Smooth muscle cell (in vitro differentiated cells): ENCODE measurements around the gene KCNG4. TPM values are rescaled to one million over a fixed set of nuclear protein-coding genes. Genes with fewer than 3 reads are reported as not detected.

Experiments used
- DNase-seq: peaks from one replicate; lab custom pipeline; 2025; ENCODE audit not compliant: unreplicated experiment; lab: John Stamatoyannopoulos, UW
- H2AFZ ChIP-seq: fragments of 200-600 bp; sonication (generic); 2 replicates; pipeline ENCODE4 v1.6.0; 2016; ENCODE audit warnings: antibody characterized with exemption, low read depth, mild to moderate bottlenecking
- H3F3A ChIP-seq: fragments of 200-600 bp; sonication (generic); 2 replicates; pipeline ENCODE4 v1.6.0; 2017; ENCODE audit warnings: antibody characterized with exemption, low read depth
- H3K27ac ChIP-seq: fragments of 200-600 bp; sonication (generic); 2 replicates; pipeline ENCODE4 v1.5.1; 2016; ENCODE audit warnings: low read depth, mild to moderate bottlenecking
- H3K27me3 ChIP-seq: fragments of 200-600 bp; sonication (generic); 2 replicates; pipeline ENCODE4 v1.6.1; 2016; ENCODE audit warnings: low read depth, mild to moderate bottlenecking
- H3K36me3 ChIP-seq: fragments of 200-600 bp; sonication (generic); 2 replicates; pipeline ENCODE4 v1.5.1; 2016; ENCODE audit warnings: low read depth
- H3K4me1 ChIP-seq: fragments of 200-600 bp; sonication (generic); 2 replicates; pipeline ENCODE4 v1.5.1; 2016; ENCODE audit warnings: low read depth
- H3K4me2 ChIP-seq: fragments of 200-600 bp; sonication (generic); 2 replicates; pipeline ENCODE4 v1.6.0; 2016; ENCODE audit warnings: mild to moderate bottlenecking
- H3K4me3 ChIP-seq: fragments of 200-600 bp; sonication (generic); 2 replicates; pipeline ENCODE4 v1.5.1; 2016; ENCODE audit warnings: mild to moderate bottlenecking
- H3K79me2 ChIP-seq: fragments of 200-600 bp; sonication (generic); 2 replicates; pipeline ENCODE4 v1.6.0; 2016; ENCODE audit warnings: low read depth, mild to moderate bottlenecking
- H3K9ac ChIP-seq: fragments of 200-600 bp; sonication (generic); 2 replicates; pipeline ENCODE4 v1.6.0; 2016; ENCODE audit warnings: low read depth
- H3K9me3 ChIP-seq: fragments of 200-600 bp; sonication (generic); replicated peaks from 2 replicates; pipeline ENCODE4 v1.5.1; 2016; ENCODE audit warnings: low read depth
- H4K20me1 ChIP-seq: fragments of 200-600 bp; sonication (generic); 2 replicates; pipeline ENCODE4 v1.6.0; 2016; ENCODE audit warnings: low read depth
- CTCF ChIP-seq: fragments of 200-600 bp; sonication (generic); IDR thresholded peaks from 2 replicates; pipeline ENCODE4 v1.5.1; 2017; ENCODE audit warnings: borderline replicate concordance, mild to moderate bottlenecking, antibody characterized with exemption; ENCODE audit not compliant: insufficient read depth, poor library complexity, severe bottlenecking
- WGBS: methylation state at CpG from one replicate; pipeline ENCODE4 v1.1.7; 2016; ENCODE audit warnings: low lambda C conversion rate; 5-methylcytosine and 5-hydroxymethylcytosine counted together
- polyA plus RNA-seq: library from polyadenylated mRNA; unstranded; fragments of >200 nt; fragmentation: Nextera tagmentation; extraction: Ambion mirVana; gene quantifications from 2 replicates; pipeline ENCODE4 v1.2.1, GENCODE V29; 2016
- total RNA-seq: library from RNA; depleted of rRNA; stranded (reverse); fragments of >200 nt; gene quantifications from 2 replicates; pipeline ENCODE4 v1.2.3, GENCODE V29; 2014

Gene KCNG4
- total and polyA plus RNA-seq, 2 experiments from 2014 or later: not detected

- no peak overlapping the region for H3K27ac ChIP-seq
- WGBS: 99% methylated on average over 5 of the region's 5 CpGs
- no peak overlapping the region for H2AFZ ChIP-seq
- H3K36me3 ChIP-seq: no peaks in the 10 kb centered on the region
- H3K9me3 ChIP-seq: no peaks in the 10 kb centered on the region
- H3K9ac ChIP-seq: no peak overlapping the region
- H4K20me1 ChIP-seq: no peaks in the 10 kb centered on the region
- H3F3A ChIP-seq: peaks cover 12% of the 10 kb centered on the region
- TF ChIP-seq CTCF: no peak
- no peak overlapping the region for H3K4me2 ChIP-seq
- H3K27me3 ChIP-seq: no peaks in the 10 kb centered on the region
- H3K4me3 ChIP-seq: no peak overlapping the region
- peaks cover 2% of the 10 kb centered on the region for H3K4me1 ChIP-seq
- no peak for DNase-seq
- H3K79me2 ChIP-seq: no peaks in the 10 kb centered on the region
These were observed 6.8 kb downstream of the KCNG4 start for GRCh38 chr16:84232969-84233368.

- H3K4me3 ChIP-seq: no peak overlapping the region
- no peaks in the 10 kb centered on the region for H3K36me3 ChIP-seq
- H4K20me1 ChIP-seq: no peaks in the 10 kb centered on the region
- H3K9ac ChIP-seq: no peak overlapping the region
- no peaks in the 10 kb centered on the region for H3K9me3 ChIP-seq
- H3K4me2 ChIP-seq: no peak overlapping the region
- no peaks in the 10 kb centered on the region for H3K27me3 ChIP-seq
- 90% methylated on average over 5 of the region's 5 CpGs for WGBS
- peaks cover 18% of the 10 kb centered on the region for H3F3A ChIP-seq
- no peak for TF ChIP-seq CTCF
- H3K79me2 ChIP-seq: no peaks in the 10 kb centered on the region
- H3K27ac ChIP-seq: no peak overlapping the region
- no peak overlapping the region for H2AFZ ChIP-seq
- DNase-seq: no peak
- H3K4me1 ChIP-seq: peaks cover 5% of the 10 kb centered on the region
These were observed 7.8 kb downstream of the KCNG4 start for GRCh38 chr16:84232060-84232459.

GRCh38 chr16:84229471-84229870 is 10.3 kb downstream of the KCNG4 start:
- no peak overlapping the region for H2AFZ ChIP-seq
- peaks cover 5% of the 10 kb centered on the region for H3K4me1 ChIP-seq
- no peak overlapping the region for H3K9ac ChIP-seq
- H3K36me3 ChIP-seq: no peaks in the 10 kb centered on the region
- H3K27me3 ChIP-seq: no peaks in the 10 kb centered on the region
- no peak for TF ChIP-seq CTCF
- H3K27ac ChIP-seq: peak overlapping the region; percentile 86
- H3K79me2 ChIP-seq: no peaks in the 10 kb centered on the region
- H3K4me3 ChIP-seq: no peak overlapping the region
- H4K20me1 ChIP-seq: no peaks in the 10 kb centered on the region
- H3F3A ChIP-seq: peaks cover 18% of the 10 kb centered on the region
- whole genome bisulfite sequencing: 69% methylated on average over 11 of the region's 11 CpGs
- no peaks in the 10 kb centered on the region for H3K9me3 ChIP-seq
- H3K4me2 ChIP-seq: no peak overlapping the region
- DNase-seq: no peak

- Histone ChIP-seq H2AFZ (peak overlapping the region; percentile 28), H3K4me2 (peak overlapping the region; percentile 71), H3K27ac (peak overlapping the region; percentile 86), H3K79me2 (no peaks in the 10 kb centered on the region), H3F3A (peaks cover 18% of the 10 kb centered on the region), H3K36me3 (no peaks in the 10 kb centered on the region), H3K9ac (peak overlapping the region; percentile 54), H3K9me3 (no peaks in the 10 kb centered on the region), H3K27me3 (no peaks in the 10 kb centered on the region), H3K4me1 (peaks cover 5% of the 10 kb centered on the region), H3K4me3 (no peak overlapping the region), H4K20me1 (no peaks in the 10 kb centered on the region)
- no peak for TF ChIP-seq CTCF
- peak; percentile 42 for DNase-seq
- WGBS: 6% methylated on average over 16 of the region's 18 CpGs
These were observed 11.5 kb downstream of the KCNG4 start for GRCh38 chr16:84228256-84228838.
